ENCODE results near the gene CARMIL1. TPM values are rescaled to one million over a fixed set of nuclear protein-coding genes. Genes with fewer than 3 reads are reported as not detected.

CARMIL1 gene
- total and polyA plus RNA-seq, 2 of the 8 experiments (the other 6 are each of a cell fraction or from before 2014, with no cell fraction given): 20.3 to 40.4 TPM

GRCh38 chr6:25251426-25251825 is 27.7 kb upstream of the CARMIL1 start:
- no peak overlapping the region for H3K4me2 ChIP-seq (ENCODE audit: insufficient read depth in 1 of 2, low read depth in 2 of 2, low read length in 2 of 2)
- H3K9me3 ChIP-seq (ENCODE audit: insufficient read depth in 2 of 2, low read depth in 1 of 2, low read length in 1 of 2): no peaks in the 10 kb centered on the region
- H3K27me3 ChIP-seq (replicated peaks in 1 of 4; ENCODE audit: control insufficient read depth in 3 of 4, extremely low read depth in 1 of 4, insufficient read depth in 3 of 4, low read length in 3 of 4): no peaks in the 10 kb centered on the region
- no peak overlapping the region for H2AK5ac ChIP-seq (ENCODE audit: low read depth, low read length)
- no peaks in the 10 kb centered on the region for H3K79me1 ChIP-seq (ENCODE audit: low read depth, low read length)
- no peak overlapping the region for H4K5ac ChIP-seq (ENCODE audit: insufficient read length, low read depth, low read length)
- H2AFZ ChIP-seq (ENCODE audit: low read length): no peak overlapping the region
- H2BK120ac ChIP-seq (replicated peaks; ENCODE audit: low read depth, low read length): no peak overlapping the region
- H3K14ac ChIP-seq (ENCODE audit: insufficient read length): no peak overlapping the region
- no peak overlapping the region for H3K9ac ChIP-seq (replicated peaks in 1 of 4; ENCODE audit: extremely low read depth in 1 of 4, low read depth in 3 of 4, low read length in 3 of 4)
- FAIRE-seq: no peak
- TF ChIP-seq SIN3A (conservative IDR thresholded peaks at IDR 0.05 in 1 of 2, IDR thresholded peaks at IDR 0.05 in 1 of 2; ENCODE audit: low read depth in 1 of 2, low read length in 2 of 2) (no peak), POLR2A (IDR thresholded peaks at IDR 0.05; ENCODE audit: control extremely low read depth in 1 of 2, low read depth in 2 of 2, low read length in 2 of 2) (no peak), ATF2 (IDR thresholded peaks at IDR 0.05; ENCODE audit: low read length) (no peak), CHD1 (IDR thresholded peaks at IDR 0.05; ENCODE audit: low read depth, low read length) (no peak), BCL11A (IDR thresholded peaks at IDR 0.05; ENCODE audit: low read depth in 2 of 2, low read length in 2 of 2) (no peak), EGR1 (IDR thresholded peaks at IDR 0.05; ENCODE audit: borderline replicate concordance, low read depth, low read length) (no peak), KDM4A (IDR thresholded peaks at IDR 0.05; ENCODE audit: low read depth, low read length, severe bottlenecking) (no peak), EZH2 (IDR thresholded peaks at IDR 0.05; ENCODE audit: low read depth, low read length, severe bottlenecking) (no peak), CHD2 (IDR thresholded peaks at IDR 0.05; ENCODE audit: low read length) (no peak), PHF8 (conservative IDR thresholded peaks at IDR 0.05; ENCODE audit: low read depth, low read length) (no peak)
- H3K27ac ChIP-seq (ENCODE audit: low read depth, low read length): no peak overlapping the region
- no peak overlapping the region for H4K91ac ChIP-seq (replicated peaks; ENCODE audit: insufficient read length, low read length)
- no peak overlapping the region for H2BK5ac ChIP-seq (ENCODE audit: low read depth, low read length)
- H3K36me3 ChIP-seq (ENCODE audit: control insufficient read depth in 2 of 4, insufficient read depth in 4 of 4, low read length in 3 of 4): no peaks in the 10 kb centered on the region
- no peaks in the 10 kb centered on the region for H3K4me1 ChIP-seq (replicated peaks in 1 of 4; ENCODE audit: control insufficient read depth in 3 of 4, insufficient read depth in 4 of 4, low read length in 3 of 4)
- H3K18ac ChIP-seq (ENCODE audit: extremely low read depth, low read length): no peak overlapping the region
- no peak overlapping the region for H3K4ac ChIP-seq (replicated peaks; ENCODE audit: insufficient read length, low read depth, low read length)
- H3K23ac ChIP-seq (ENCODE audit: insufficient read length): no peak overlapping the region
- ChIA-PET POLR2A (ENCODE audit: partially characterized antibody) (interaction anchor here (0.6 to 0.8 kb wide), 2 partner anchors 11 to 94 kb away, joined by 3 to 4 read pairs; no protein-coding TSS in a partner anchor), CTCF (ENCODE audit: partially characterized antibody) (interaction anchor here (0.6 to 2.4 kb wide), 7 partner anchors 9 to 351 kb away, joined by 3 to 14 read pairs (median 5); no protein-coding TSS in a partner anchor)
- no peaks in the 10 kb centered on the region for H3K79me2 ChIP-seq (ENCODE audit: control insufficient read depth in 1 of 2, insufficient read depth in 2 of 2, low read length in 2 of 2)
- no peaks in the 10 kb centered on the region for H3K23me2 ChIP-seq (ENCODE audit: low read depth, low read length)
- 78% methylated on average over 2 of the region's 2 CpGs; no CpG with 5 or more reads in 1 of the 2 experiments for WGBS, 2 experiments (ENCODE audit: extremely low coverage in 1 of 2, insufficient coverage in 1 of 2, insufficient read length in 1 of 2, insufficient replicate concordance in 2 of 2, low coverage in 1 of 2, low lambda C conversion rate in 2 of 2, missing lambda C conversion rate in 1 of 2)
- no peak overlapping the region for H2BK12ac ChIP-seq (ENCODE audit: low read depth, low read length)
- no peak overlapping the region for H2BK15ac ChIP-seq (ENCODE audit: low read length)
- H2BK20ac ChIP-seq (ENCODE audit: low read length): no peak overlapping the region
- no peak overlapping the region for H4K8ac ChIP-seq (ENCODE audit: extremely low read depth, insufficient read depth, low read length)
- no peaks in the 10 kb centered on the region for H4K20me1 ChIP-seq (replicated peaks in 1 of 2; ENCODE audit: control insufficient read depth in 1 of 2, insufficient read depth in 2 of 2, low read length in 2 of 2)
- H3K56ac ChIP-seq (replicated peaks; ENCODE audit: insufficient read length, low read depth, low read length): no peak overlapping the region
- DNase-seq (ENCODE audit: low read depth in 1 of 2, low spot score in 2 of 2): no peak
- no peak overlapping the region for H3K4me3 ChIP-seq (ENCODE audit: extremely low read depth in 1 of 4, insufficient read depth in 2 of 4, low read depth in 3 of 4, low read length in 4 of 4)

Data from H1 (cell line).